Common myeloid progenitor, CD34-positive (primary cell): ENCODE measurements around the gene LRRC51.
"Not testable (repeated sequence)": the region's sequence is repeated elsewhere in the genome, so short reads cannot be mapped to it uniquely, and the experiment has no call there.

Source experiments
- CTCF ChIA-PET: fragments of 350-600 bp; sonication (Branson Sonifier 250); formaldehyde crosslinking; loops from one replicate; lab custom pipeline; 2021; ENCODE audit warnings: antibody characterized with exemption; lab: Charles Lee
- POLR2A ChIA-PET: fragments of 350-600 bp; sonication (Branson Sonifier 250); formaldehyde crosslinking; loops from one replicate; lab custom pipeline; 2021; ENCODE audit warnings: antibody characterized with exemption; lab: Charles Lee
- DNase-seq, 3 donors: peaks; one replicate each; pipeline versions ENCODE4 v3.0.0 to v3.0.0-alpha.2; 2013
- H3K27ac ChIP-seq, 2 experiments: 1 replicate in 1 of 2; 2 replicates in 1 of 2; pipeline ENCODE4 v1.7.0; 2013; ENCODE audit warnings: inconsistent platforms in 2 of 2, low read length in 2 of 2, mild to moderate bottlenecking in 2 of 2, low read depth in 1 of 2, moderate library complexity in 1 of 2; ENCODE audit not compliant: severe bottlenecking in 2 of 2, insufficient read depth in 1 of 2, poor library complexity in 1 of 2
- H3K27me3 ChIP-seq, 5 experiments: replicated peaks in 2 of 5; 1 replicate in 3 of 5; 2 replicates in 2 of 5; pipeline versions ENCODE4 v1.6.1 to v1.7.0; 2013; ENCODE audit warnings: low read length in 4 of 5, mild to moderate bottlenecking in 2 of 5, moderate library complexity in 2 of 5, inconsistent platforms in 1 of 5; ENCODE audit not compliant: insufficient read depth in 5 of 5, control insufficient read depth in 4 of 5
- H3K36me3 ChIP-seq, 4 experiments: 1 replicate in 2 of 4; 2 replicates in 2 of 4; pipeline versions ENCODE4 v1.6.1 to v1.7.0; 2013; ENCODE audit warnings: low read length in 3 of 4, control low read depth in 1 of 4, mild to moderate bottlenecking in 1 of 4; ENCODE audit not compliant: control insufficient read depth in 4 of 4, insufficient read depth in 4 of 4
- H3K4me1 ChIP-seq, 4 experiments: 1 replicate in 3 of 4; 2 replicates in 1 of 4; pipeline versions ENCODE4 v1.6.1 to v1.7.1; 2013; ENCODE audit warnings: low read length in 3 of 4, mild to moderate bottlenecking in 3 of 4, control low read depth in 1 of 4, inconsistent platforms in 1 of 4, moderate library complexity in 1 of 4; ENCODE audit not compliant: control insufficient read depth in 4 of 4, insufficient read depth in 4 of 4; ENCODE audit errors: control extremely low read depth in 1 of 4
- H3K4me3 ChIP-seq, 7 experiments: 1 replicate in 4 of 7; 2 replicates in 3 of 7; pipeline versions ENCODE4 v1.5.1 to v1.7.0; 2013; ENCODE audit warnings: mild to moderate bottlenecking in 7 of 7, low read length in 6 of 7, moderate library complexity in 6 of 7, inconsistent platforms in 2 of 7, low read depth in 2 of 7, control low read depth in 1 of 7; ENCODE audit not compliant: insufficient read depth in 4 of 7, control insufficient read depth in 1 of 7; ENCODE audit errors: extremely low read depth in 1 of 7
- H3K9me3 ChIP-seq, 5 experiments: 1 replicate in 4 of 5; 2 replicates in 1 of 5; pipeline versions ENCODE4 v1.6.1 to v1.7.1; 2013; ENCODE audit warnings: low read length in 4 of 5, mild to moderate bottlenecking in 2 of 5, inconsistent platforms in 1 of 5, low read depth in 1 of 5, moderate library complexity in 1 of 5; ENCODE audit not compliant: control insufficient read depth in 4 of 5, insufficient read depth in 2 of 5; ENCODE audit errors: control extremely low read depth in 1 of 5
- WGBS: methylation state at CpG from one replicate; pipeline ENCODE4 v1.1.5; 2013; ENCODE audit not compliant: insufficient coverage; 5-methylcytosine and 5-hydroxymethylcytosine counted together

The LRRC51 gene

DNA sequence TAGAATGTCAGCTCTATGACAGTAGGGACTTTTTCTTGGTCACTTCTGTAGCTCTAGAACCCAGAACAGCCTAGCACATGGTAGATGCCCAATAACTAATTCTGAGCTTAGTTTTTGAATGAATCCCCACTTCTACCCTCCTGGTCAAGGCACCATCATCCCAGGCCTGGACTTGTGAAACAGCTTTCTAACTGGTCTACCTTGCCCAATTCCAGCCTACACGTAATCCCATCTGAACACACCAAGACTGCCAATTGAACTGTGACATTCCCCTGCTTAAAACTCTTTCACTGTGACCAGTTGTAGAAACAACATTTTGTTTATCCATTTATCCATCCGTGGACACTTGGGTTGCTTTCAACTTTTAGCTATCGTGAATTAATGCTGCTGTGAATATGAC lies 48.7 kb downstream of the LRRC51 start:
- ChIA-PET POLR2A (no interaction called here), CTCF (interaction anchor here (0.6 to 1.3 kb wide), 2 partner anchors 15 to 104 kb away, joined by 3 to 6 read pairs; no protein-coding TSS in a partner anchor)
- H3K4me3 ChIP-seq: no peak overlapping the region
- peaks cover 0 to 12% (median 3%) of the 10 kb centered on the region in 5 experiments for H3K9me3 ChIP-seq
- H3K4me1 ChIP-seq: peaks cover 6 to 13% (median 8%) of the 10 kb centered on the region in 4 experiments
- no peaks in the 10 kb centered on the region for H3K36me3 ChIP-seq
- H3K27ac ChIP-seq: no peak overlapping the region
- WGBS: 96% methylated on average over 3 of the region's 3 CpGs
- DNase-seq: no peak
- H3K27me3 ChIP-seq: no peaks in the 10 kb centered on the region

- ChIA-PET POLR2A (no interaction called here), CTCF (interaction anchor here (2.6 kb wide), 1 partner anchor 11 kb away, joined by 8 read pairs; no protein-coding TSS in a partner anchor)
- peak in 2 of 3 donors; percentile 33 to 49 for DNase-seq
- H3K27me3 ChIP-seq: no peaks in the 10 kb centered on the region
- H3K9me3 ChIP-seq: peaks cover 0 to 10% (median 3%) of the 10 kb centered on the region in 5 experiments
- no peak overlapping the region for H3K27ac ChIP-seq
- H3K4me3 ChIP-seq: peak overlapping the region in 1 of 7 experiments; percentile 18
- H3K36me3 ChIP-seq: no peaks in the 10 kb centered on the region
- no CpG with 5 or more reads among the region's 2 CpGs for WGBS
- peaks cover 6 to 13% (median 8%) of the 10 kb centered on the region in 4 experiments for H3K4me1 ChIP-seq
Measured at GRCh38 chr11:72132646-72133045, 52.0 kb downstream of the LRRC51 start.

DNA sequence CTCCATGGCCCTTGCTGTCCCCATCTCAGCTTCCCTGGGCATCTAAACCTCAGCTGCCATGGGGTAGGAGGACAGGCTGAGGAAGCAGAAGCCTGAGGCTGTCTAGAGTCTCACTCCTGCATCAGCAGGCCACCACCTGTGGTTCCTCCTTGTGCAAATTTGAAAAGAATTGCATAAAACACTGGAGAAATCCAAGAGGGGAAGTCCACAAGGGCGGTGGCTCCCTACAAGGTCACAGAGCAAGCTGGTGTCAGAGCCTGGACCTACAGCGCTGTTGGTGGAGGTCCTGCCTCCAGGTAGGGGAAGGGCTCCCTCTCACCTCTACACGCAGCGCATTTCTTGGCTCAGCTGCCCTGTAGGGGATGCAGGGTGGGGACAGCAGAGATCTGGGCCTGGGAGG lies 54.8 kb downstream of the LRRC51 start, which contains the start of gene FOLR3:
Gene FOLR3, plus strand, starts transcription at position 253 of the 400 bp plus-strand sequence. CDS start 228 bp downstream, outside the sequence.
- CTCF ChIA-PET: interaction anchor here (0.6 kb wide), 1 partner anchor 9 kb away, joined by 4 read pairs; no protein-coding TSS in a partner anchor
- Histone ChIP-seq H3K4me3 (peak within 1 kb of the TSS in 1 of 7 experiments; percentile 31), H3K4me1 (peaks cover 6 to 13% (median 8%) of the 10 kb centered on the region in 4 experiments)
- H3K27me3 ChIP-seq, DNase-seq, H3K27ac ChIP-seq, POLR2A ChIA-PET, H3K36me3 ChIP-seq, H3K9me3 ChIP-seq: not testable (repeated sequence)
- 95% methylated on average over 2 of the region's 4 CpGs for WGBS

DNA sequence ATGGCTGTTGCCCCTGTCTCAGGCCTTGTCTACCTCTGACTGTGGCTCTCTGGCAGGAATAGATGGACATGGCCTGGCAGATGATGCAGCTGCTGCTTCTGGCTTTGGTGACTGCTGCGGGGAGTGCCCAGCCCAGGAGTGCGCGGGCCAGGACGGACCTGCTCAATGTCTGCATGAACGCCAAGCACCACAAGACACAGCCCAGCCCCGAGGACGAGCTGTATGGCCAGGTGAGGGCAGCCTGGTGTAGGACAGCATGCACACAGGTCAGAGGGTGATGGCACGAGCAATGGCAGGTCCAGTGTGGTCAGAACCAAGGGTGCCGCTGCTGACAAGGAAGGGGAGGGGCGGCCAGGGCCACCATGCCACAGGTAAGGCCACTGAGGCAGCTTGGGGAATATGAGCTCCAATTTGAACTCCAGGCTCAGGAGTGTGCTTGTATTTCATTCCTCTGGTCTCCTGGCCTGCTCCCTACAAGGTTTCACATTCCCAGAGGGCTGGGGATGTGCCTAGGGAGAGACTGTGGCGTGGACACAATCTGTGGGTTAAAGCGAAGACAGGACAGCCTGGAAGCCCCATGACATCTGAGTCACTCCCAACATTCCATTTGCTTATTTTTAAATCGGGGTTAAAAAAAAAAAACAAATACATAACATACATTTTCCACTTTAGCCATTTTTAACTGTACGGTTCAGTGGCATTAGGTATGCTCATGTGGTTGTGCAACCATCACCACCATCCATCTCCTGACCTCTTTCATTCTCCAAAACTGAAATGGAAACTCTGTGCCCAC lies 55.4 kb downstream of the LRRC51 start:
- no peak for DNase-seq
- whole genome bisulfite sequencing: 96% methylated on average over 13 of the region's 14 CpGs
- no peak overlapping the region for H3K27ac ChIP-seq
- no peaks in the 10 kb centered on the region for H3K27me3 ChIP-seq
- peaks cover 6 to 13% (median 8%) of the 10 kb centered on the region in 4 experiments for H3K4me1 ChIP-seq
- ChIA-PET POLR2A (no interaction called here), CTCF (interaction anchor here (0.6 kb wide), 1 partner anchor 9 kb away, joined by 3 read pairs; no protein-coding TSS in a partner anchor)
- H3K36me3 ChIP-seq: no peaks in the 10 kb centered on the region
- peak overlapping the region in 1 of 7 experiments; percentile 31 for H3K4me3 ChIP-seq
- no peaks in the 10 kb centered on the region for H3K9me3 ChIP-seq

GRCh38 chr11:72136684-72137262 lies 56.1 kb downstream of the LRRC51 start:
- ChIA-PET CTCF (interaction anchor here (0.6 to 1.0 kb wide), 2 partner anchors 8 to 9 kb away, joined by 3 read pairs; no protein-coding TSS in a partner anchor), POLR2A (no interaction called here)
- Histone ChIP-seq H3K27me3 (no peaks in the 10 kb centered on the region), H3K4me3 (peak overlapping the region in 1 of 7 experiments; percentile 31), H3K9me3 (no peaks in the 10 kb centered on the region), H3K36me3 (no peaks in the 10 kb centered on the region), H3K27ac (no peak overlapping the region), H3K4me1 (peaks cover 6 to 13% (median 8%) of the 10 kb centered on the region in 4 experiments)
- 100% methylated on average over 4 of the region's 4 CpGs for WGBS
- no peak for DNase-seq

DNA sequence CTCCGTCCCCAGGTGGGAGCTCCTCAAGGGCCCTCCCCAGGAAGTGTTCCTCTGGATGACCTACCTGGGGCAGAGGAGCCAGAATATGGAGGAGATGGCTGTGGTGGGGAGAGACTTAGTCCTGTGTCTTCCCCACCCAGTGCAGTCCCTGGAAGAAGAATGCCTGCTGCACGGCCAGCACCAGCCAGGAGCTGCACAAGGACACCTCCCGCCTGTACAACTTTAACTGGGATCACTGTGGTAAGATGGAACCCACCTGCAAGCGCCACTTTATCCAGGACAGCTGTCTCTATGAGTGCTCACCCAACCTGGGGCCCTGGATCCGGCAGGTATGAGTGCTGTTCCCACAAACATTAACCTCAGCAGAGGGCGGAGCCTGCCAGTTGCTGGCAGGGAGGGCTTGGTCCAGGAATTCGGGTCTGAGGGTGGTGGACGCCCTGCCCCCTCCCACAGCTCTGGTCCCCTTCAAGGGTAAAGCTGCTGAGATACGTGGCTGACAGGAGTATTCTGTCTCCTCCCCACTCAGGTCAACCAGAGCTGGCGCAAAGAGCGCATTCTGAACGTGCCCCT lies 58.3 kb downstream of the LRRC51 start:
- no peak for DNase-seq
- no peaks in the 10 kb centered on the region for H3K36me3 ChIP-seq
- ChIA-PET CTCF (interaction anchor here (1.2 kb wide), 1 partner anchor 114 kb away, joined by 3 read pairs; no protein-coding TSS in a partner anchor), POLR2A (no interaction called here)
- 90% methylated on average over 6 of the region's 12 CpGs for WGBS
- no peak overlapping the region for H3K4me3 ChIP-seq
- no peaks in the 10 kb centered on the region for H3K27me3 ChIP-seq
- H3K4me1 ChIP-seq: peaks cover 0 to 3% (median 2%) of the 10 kb centered on the region in 4 experiments
- no peak overlapping the region for H3K27ac ChIP-seq
- H3K9me3 ChIP-seq: no peaks in the 10 kb centered on the region
